LNCaP clone FGC (cell line): ENCODE data around the gene PZP.

Experiments used
- DNase-seq: peaks from one replicate; pipeline ENCODE4 v3.0.0-alpha.2; 2011; ENCODE audit warnings: low read depth
- H3K4me3 ChIP-seq: 2 replicates; pipeline ENCODE4 v1.5.1; 2011; ENCODE audit warnings: mild to moderate bottlenecking, low read depth, low read length, control low read depth
- TF ChIP-seq, protein P1 (sequence below): IDR thresholded peaks from 2 replicates; pipeline ENCODE4 v1.5.1; 2012; ENCODE audit warnings: mild to moderate bottlenecking; ENCODE audit not compliant: control insufficient read depth, insufficient read depth; ENCODE audit errors: extremely low read depth

PZP gene

DNA sequence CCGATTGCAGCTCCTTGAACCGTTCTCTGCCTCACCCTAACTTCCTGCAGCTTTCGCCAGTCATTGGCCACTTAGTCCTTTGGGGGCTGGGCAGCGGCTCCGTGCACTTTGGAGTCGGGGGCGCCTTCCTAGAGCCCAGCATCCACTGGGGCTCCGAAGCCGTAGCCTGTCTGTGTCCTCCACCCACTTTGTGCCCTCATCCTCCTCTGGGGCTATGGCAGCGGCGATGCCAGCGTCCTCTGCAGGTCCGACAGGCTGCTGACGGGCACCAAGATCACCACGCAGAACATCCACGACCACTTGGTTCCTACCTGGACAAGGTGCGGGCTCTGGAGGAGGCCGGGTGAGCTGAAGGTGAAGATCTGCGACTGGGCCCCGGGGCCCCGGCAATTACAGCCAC is 80.7 kb downstream of the PZP start:
- DNase-seq, result no peak
- TF ChIP-seq, protein P1, sequence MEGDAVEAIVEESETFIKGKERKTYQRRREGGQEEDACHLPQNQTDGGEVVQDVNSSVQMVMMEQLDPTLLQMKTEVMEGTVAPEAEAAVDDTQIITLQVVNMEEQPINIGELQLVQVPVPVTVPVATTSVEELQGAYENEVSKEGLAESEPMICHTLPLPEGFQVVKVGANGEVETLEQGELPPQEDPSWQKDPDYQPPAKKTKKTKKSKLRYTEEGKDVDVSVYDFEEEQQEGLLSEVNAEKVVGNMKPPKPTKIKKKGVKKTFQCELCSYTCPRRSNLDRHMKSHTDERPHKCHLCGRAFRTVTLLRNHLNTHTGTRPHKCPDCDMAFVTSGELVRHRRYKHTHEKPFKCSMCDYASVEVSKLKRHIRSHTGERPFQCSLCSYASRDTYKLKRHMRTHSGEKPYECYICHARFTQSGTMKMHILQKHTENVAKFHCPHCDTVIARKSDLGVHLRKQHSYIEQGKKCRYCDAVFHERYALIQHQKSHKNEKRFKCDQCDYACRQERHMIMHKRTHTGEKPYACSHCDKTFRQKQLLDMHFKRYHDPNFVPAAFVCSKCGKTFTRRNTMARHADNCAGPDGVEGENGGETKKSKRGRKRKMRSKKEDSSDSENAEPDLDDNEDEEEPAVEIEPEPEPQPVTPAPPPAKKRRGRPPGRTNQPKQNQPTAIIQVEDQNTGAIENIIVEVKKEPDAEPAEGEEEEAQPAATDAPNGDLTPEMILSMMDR, result no peak
- H3K4me3 ChIP-seq, result no peak overlapping the region

DNA sequence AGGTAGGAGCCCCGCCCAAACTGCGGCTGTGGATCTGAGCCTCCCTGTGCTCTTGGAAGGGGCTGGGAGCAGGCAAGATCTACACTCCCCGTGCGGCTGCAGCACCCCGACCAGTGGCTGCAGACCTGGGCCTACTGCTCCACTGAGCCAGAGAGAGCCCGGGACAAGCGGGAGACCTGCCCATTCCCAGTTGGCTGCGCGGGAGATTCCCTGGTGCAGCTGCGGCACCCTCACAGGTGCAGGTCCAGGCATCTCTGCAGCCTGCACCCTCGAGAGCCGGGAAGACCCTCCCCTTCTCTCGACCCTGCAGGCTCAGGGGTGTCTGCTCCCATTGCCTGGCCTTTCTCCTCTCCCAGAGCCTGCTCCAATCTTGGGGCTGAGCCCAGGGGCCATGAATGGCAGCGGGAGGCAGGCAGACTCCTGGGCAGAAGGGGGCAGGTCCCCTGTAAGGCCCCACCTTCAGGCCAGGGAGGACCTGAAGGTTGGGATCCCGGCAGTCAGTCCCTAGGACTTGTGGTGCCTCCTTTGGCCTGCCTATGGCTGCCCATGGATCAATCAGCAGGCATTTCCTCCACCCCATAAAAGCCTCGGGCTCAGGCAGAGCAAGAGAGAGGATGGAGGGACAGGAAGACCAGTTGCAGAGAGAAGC is 83.7 kb downstream of the PZP start:
- H3K4me3 ChIP-seq, result no peak overlapping the region
- DNase-seq, result no peak
- TF ChIP-seq, protein P1, result no peak

DNA sequence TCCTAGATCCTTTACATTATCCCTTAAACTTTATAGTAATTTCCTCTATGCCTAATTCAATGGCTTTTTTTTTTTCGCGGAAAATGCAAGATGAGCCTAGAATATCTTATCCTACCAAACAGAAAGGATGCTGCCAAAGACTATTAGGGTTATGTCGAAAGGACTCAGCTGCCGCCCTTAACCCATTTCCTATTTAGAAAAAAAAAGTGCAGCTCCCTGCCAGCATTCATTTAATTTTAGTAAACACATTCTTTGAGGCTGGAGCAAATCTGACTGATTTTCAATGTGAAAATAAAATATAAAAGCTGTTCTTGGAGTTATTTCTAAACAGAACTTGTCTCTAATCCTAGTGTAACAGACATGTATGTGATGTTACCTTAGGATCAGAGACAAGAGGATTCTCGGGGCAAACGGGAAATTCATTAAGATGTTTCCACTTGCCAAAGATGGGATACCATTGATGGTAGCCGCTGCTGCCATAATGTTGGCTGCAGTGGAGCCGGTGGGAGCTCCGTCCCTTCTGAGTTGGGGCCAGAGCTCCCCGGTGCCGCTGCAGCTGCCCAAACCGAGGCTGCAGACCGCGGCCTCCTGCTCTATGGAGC is 84.3 kb downstream of the PZP start:
- TF ChIP-seq, protein P1, result no peak
- no peak for DNase-seq
- no peak overlapping the region for H3K4me3 ChIP-seq

DNA sequence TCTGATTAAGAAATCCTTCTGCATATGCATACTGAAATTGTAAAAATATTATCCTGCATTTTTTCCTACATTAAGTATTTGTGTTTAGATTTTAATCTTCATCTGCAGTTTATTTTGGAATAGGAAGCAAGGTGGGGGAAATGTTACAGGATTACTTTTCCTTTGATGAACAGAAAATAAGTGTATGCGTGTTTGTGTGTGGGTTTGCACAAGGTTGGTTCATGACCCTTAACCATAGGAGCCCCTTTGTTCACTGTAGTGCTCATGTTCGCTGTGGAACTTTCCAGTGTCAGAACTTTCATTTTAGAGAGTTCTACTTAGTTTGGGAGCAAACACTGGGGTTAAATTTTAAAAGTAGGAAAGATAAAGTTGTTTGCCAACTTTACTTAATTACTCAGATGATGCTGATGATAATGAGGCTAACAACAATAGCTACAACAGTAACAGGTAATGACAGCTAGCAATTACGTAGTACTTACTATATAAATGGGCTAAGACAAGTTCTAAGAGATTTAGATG is 86.0 kb downstream of the PZP start:
- no peak for DNase-seq
- TF ChIP-seq, protein P1, result no peak
- no peak overlapping the region for H3K4me3 ChIP-seq

DNA sequence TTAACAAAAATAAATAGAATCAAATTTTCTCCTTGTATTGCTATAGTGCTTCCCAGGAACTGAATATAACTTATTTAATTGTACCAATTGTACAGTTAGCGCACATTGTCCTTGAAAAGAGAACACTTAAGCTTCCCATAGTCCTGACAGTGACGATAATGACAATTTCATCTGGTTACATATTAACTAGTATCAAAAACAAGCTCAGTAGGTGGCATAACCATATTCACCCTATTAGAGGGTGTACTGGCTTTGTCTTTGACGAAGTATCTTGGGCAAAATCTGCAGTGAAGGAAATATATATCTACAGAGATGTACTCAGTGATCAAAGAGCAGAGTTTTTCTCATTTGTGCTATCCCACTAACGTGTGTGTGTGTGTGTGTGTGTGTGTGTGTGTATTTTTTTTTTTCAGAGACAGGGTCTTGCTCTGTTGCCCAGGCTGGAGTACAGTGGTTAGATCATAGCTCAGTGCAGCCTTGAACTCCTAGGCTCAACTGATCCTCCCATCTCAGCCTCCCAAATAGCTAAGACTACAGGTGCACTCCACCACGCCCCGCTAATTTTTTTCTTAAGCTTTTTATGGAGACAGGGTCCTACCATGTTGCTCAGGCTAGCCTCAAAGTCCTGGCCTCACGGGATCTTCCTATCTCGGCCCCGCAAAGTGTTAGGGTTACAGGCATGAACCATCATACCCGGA is 87.6 kb downstream of the PZP start:
- H3K4me3 ChIP-seq, result no peak overlapping the region
- no peak for DNase-seq
- TF ChIP-seq, protein P1, result no peak

DNA sequence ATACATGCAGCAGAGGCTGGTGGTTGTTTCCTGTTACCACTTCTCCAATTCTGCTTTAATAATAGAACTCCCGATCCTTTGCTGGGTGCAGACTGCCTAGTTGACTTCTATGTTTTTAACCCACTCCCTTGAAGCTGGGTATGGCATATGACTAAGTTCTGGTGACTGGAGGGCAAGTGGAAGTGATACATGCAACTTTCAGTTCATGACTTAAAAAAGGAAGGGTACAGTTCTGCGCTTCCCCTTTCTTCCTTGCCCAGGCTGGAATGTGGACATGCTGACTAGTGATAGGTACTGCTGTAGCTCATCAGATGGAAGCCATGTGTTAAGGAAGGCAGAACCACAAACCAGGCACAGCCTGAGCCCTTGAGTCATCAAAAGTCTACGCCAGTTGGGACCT is 90.0 kb downstream of the PZP start:
- no peak overlapping the region for H3K4me3 ChIP-seq
- TF ChIP-seq, protein P1, result no peak
- no peak for DNase-seq
